Body of pancreas (tissue), 4 donors: ENCODE measurements around the gene SLC44A1. TPM values are rescaled to one million over a fixed set of nuclear protein-coding genes. Genes with fewer than 3 reads are reported as not detected.

ENCODE experiments used
- ATAC-seq: fragments of 150-250 bp; one replicate; pipeline ENCODE4 v1.9.1; 2016
- DNase-seq, 4 donors: peaks; one replicate each; pipeline ENCODE4 v3.0.0-alpha.2; 2019
- H3K27ac ChIP-seq, 4 donors: fragments of 200-600 bp; sonication (generic); 1 replicate in 3 of 4; 2 replicates in 1 of 4; pipeline versions ENCODE4 v1.5.1 to v1.6.1; 2016 to 2019; ENCODE audit warnings: mild to moderate bottlenecking in 1 of 4, mixed read lengths in 1 of 4, moderate library complexity in 1 of 4
- H3K27me3 ChIP-seq, 2 donors: fragments of 200-600 bp; sonication (generic); one replicate each; pipeline ENCODE4 v1.6.0; 2016; ENCODE audit warnings: mild to moderate bottlenecking in 1 of 2
- H3K36me3 ChIP-seq, 2 donors: fragments of 200-600 bp; sonication (generic); replicated peaks in 1 of 2; 2 replicates each; pipeline ENCODE4 v1.5.1; 2016; ENCODE audit warnings: low read depth in 2 of 2; ENCODE audit not compliant: insufficient read depth in 1 of 2
- H3K4me1 ChIP-seq: fragments of 200-600 bp; sonication (generic); one replicate; pipeline ENCODE4 v1.6.0; 2016
- H3K4me3 ChIP-seq, 2 donors: fragments of 200-600 bp; sonication (generic); 1 replicate in 1 of 2; 2 replicates in 1 of 2; pipeline ENCODE4 v1.5.1; 2016 to 2019
- H3K9me3 ChIP-seq, 3 donors: fragments of 200-600 bp; sonication (generic); 1 replicate in 2 of 3; 2 replicates in 1 of 3; pipeline ENCODE4 v1.5.1; 2016
- CTCF ChIP-seq, 7 experiments: fragments of 450-650 bp in 4 of 7; fragments of 200-600 bp in 3 of 7; sonication (generic) in 3 of 7; IDR thresholded peaks; one replicate each; pipeline ENCODE4 v1.5.1; 2016 to 2019; ENCODE audit warnings: antibody characterized with exemption in 7 of 7
- POLR2A ChIP-seq, 3 donors: fragments of 450-650 bp; IDR thresholded peaks; one replicate each; pipeline ENCODE4 v1.6.1; 2016; ENCODE audit warnings: antibody characterized with exemption in 3 of 3, mild to moderate bottlenecking in 2 of 3
- WGBS, 2 donors: methylation state at CpG; one replicate each; pipeline ENCODE4 v1.1.5; 2017; 5-methylcytosine and 5-hydroxymethylcytosine counted together
- intact Hi-C: fragments of 100-400 bp; cut with DNase I; formaldehyde crosslinking; loops from one replicate; pipeline ENCODE4 v1.15.1; 2023
- total RNA-seq, 2 donors: library from RNA; depleted of rRNA; stranded (reverse); fragments of >200 nt; gene quantifications; one replicate each; pipeline ENCODE4 v1.1.0, GENCODE V29; 2016

Gene SLC44A1
- total RNA-seq, 2 donors from 2014 or later, result 15.5 to 39.4 TPM

GRCh38 chr9:105273731-105274130, 29.3 kb downstream of the SLC44A1 start:
- intact Hi-C loops, result no loop called here
- H3K27ac ChIP-seq, result no peak overlapping the region
- H3K27me3 ChIP-seq, result no peaks in the 10 kb centered on the region
- TF ChIP-seq POLR2A (IDR thresholded peaks at IDR 0.05), result no peak
- TF ChIP-seq CTCF (IDR thresholded peaks at IDR 0.05), result no peak
- DNase-seq (no peak), ATAC-seq (no peak)
- no peak overlapping the region for H3K4me3 ChIP-seq
- peaks cover 44% of the 10 kb centered on the region for H3K4me1 ChIP-seq
- no peaks in the 10 kb centered on the region for H3K9me3 ChIP-seq
- 93 to 100% methylated on average over 1 of the region's 1 CpG for WGBS, 2 donors
- no peaks in the 10 kb centered on the region for H3K36me3 ChIP-seq

- WGBS, 2 donors, result 44 to 61% methylated on average over 1 of the region's 1 CpG
- no peaks in the 10 kb centered on the region for H3K36me3 ChIP-seq
- H3K9me3 ChIP-seq, result no peaks in the 10 kb centered on the region
- intact Hi-C loops, result no loop called here
- H3K4me3 ChIP-seq, result no peak overlapping the region
- H3K27me3 ChIP-seq, result no peaks in the 10 kb centered on the region
- peaks cover 55% of the 10 kb centered on the region for H3K4me1 ChIP-seq
- no peak overlapping the region for H3K27ac ChIP-seq
- TF ChIP-seq CTCF (IDR thresholded peaks at IDR 0.05) (no peak), POLR2A (IDR thresholded peaks at IDR 0.05) (no peak)
- ATAC-seq, result no peak
- DNase-seq, result no peak
These were observed 30.7 kb downstream of the SLC44A1 start for GRCh38 chr9:105275111-105275510.

DNA sequence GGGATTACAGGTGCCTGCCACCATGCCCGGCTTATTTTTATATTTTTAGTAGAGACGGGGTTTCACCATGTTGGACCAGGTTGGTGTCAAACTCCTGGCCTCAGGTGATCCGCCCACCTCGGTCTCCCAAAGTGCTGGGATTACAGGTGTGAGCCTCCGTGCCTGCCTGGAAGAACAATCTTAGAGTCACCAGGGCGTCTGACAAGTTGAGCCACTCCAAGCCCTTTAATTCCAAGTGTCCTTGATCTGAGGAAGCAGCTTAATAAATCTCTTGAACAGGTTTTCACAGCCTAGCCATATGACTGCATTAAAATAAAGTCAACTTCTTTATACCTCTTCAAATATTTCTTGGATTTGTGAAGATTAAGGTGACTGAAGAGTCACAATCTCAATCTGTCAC, 31.5 kb downstream of the SLC44A1 start:
- ATAC-seq (no peak), DNase-seq (no peak)
- Histone ChIP-seq H3K36me3 (no peaks in the 10 kb centered on the region), H3K9me3 (no peaks in the 10 kb centered on the region), H3K4me1 (peaks cover 50% of the 10 kb centered on the region), H3K27me3 (no peaks in the 10 kb centered on the region), H3K27ac (peak overlapping the region in 1 of 4 donors; percentile 4), H3K4me3 (no peak overlapping the region)
- WGBS, 2 donors, result 70 to 80% methylated on average over 6 of the region's 6 CpGs
- intact Hi-C loops, result no loop called here
- TF ChIP-seq POLR2A (IDR thresholded peaks at IDR 0.05) (no peak), CTCF (IDR thresholded peaks at IDR 0.05) (no peak)

- intact Hi-C loops, result no loop called here
- H3K27ac ChIP-seq, result peak overlapping the region; percentile 80 to 85 (median 82)
- H3K36me3 ChIP-seq, result no peaks in the 10 kb centered on the region
- DNase-seq (peak; percentile 57 to 85 (median 72)), ATAC-seq (peak; percentile 99)
- TF ChIP-seq POLR2A (IDR thresholded peaks at IDR 0.05), result no peak
- H3K27me3 ChIP-seq, result no peaks in the 10 kb centered on the region
- H3K9me3 ChIP-seq, result no peaks in the 10 kb centered on the region
- H3K4me3 ChIP-seq, result no peak overlapping the region
- peaks cover 65% of the 10 kb centered on the region for H3K4me1 ChIP-seq
- WGBS, 2 donors, result 23 to 29% methylated on average over 4 of the region's 4 CpGs
These were observed 34.3 kb downstream of the SLC44A1 start for GRCh38 chr9:105278751-105279150.

DNA sequence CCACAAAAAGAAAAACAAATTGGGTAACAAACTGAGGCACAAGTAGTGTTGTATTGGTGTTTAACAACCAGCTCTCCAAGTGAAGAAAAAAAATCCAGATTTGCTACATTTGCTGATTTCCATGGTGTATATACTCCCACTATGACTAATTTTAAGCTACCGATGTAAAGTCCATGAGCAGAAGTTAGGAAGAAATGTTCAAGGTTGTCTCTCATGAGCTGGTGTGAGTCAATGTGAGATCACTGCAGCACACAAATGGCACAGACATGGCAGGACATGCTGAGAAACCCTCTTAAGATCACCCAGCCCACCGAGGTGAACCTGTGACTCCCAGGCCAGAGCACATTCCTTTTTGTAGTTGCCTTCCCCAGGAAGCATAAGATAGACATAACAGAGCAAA, 36.2 kb downstream of the SLC44A1 start:
- 78 to 92% methylated on average over 2 of the region's 2 CpGs for WGBS, 2 donors
- ATAC-seq, result no peak

More for the DNA sequence above, 36.2 kb downstream of the SLC44A1 start:
- H3K4me1 ChIP-seq, result peaks cover 54% of the 10 kb centered on the region
- H3K36me3 ChIP-seq, result no peaks in the 10 kb centered on the region
- TF ChIP-seq CTCF (IDR thresholded peaks at IDR 0.05) (no peak), POLR2A (IDR thresholded peaks at IDR 0.05) (no peak)
- intact Hi-C loops, result no loop called here
- no peaks in the 10 kb centered on the region for H3K27me3 ChIP-seq
- peak overlapping the region in 2 of 4 donors; percentile 9 to 29 for H3K27ac ChIP-seq
- H3K4me3 ChIP-seq, result no peak overlapping the region
- H3K9me3 ChIP-seq, result no peaks in the 10 kb centered on the region
- DNase-seq, result peak in 1 of 4 donors; percentile 22
